Stromal cell of bone marrow (primary cell): ENCODE measurements around the gene SDCCAG8.
A peak's percentile ranks its signal among the peaks of the same experiment; 100 is the strongest.
"Not testable (repeated sequence)": the region's sequence is repeated elsewhere in the genome, so short reads cannot be mapped to it uniquely, and the experiment has no call there.

ENCODE experiments used
- DNase-seq: peaks from one replicate; pipeline ENCODE4 v3.0.0-alpha.2; 2012; ENCODE audit warnings: low read depth

Gene SDCCAG8

GRCh38 chr1:243332440-243332839 lies 76.6 kb downstream of the SDCCAG8 start:
- no peak for DNase-seq

- no peak for DNase-seq
These were observed 79.5 kb downstream of the SDCCAG8 start for GRCh38 chr1:243335292-243335691.

- DNase-seq, result no peak
These were observed 80.3 kb downstream of the SDCCAG8 start for GRCh38 chr1:243336163-243336562.

- not testable (repeated sequence) for DNase-seq
These were observed 83.0 kb downstream of the SDCCAG8 start for GRCh38 chr1:243338848-243339247.

GRCh38 chr1:243341074-243341473 lies 85.2 kb downstream of the SDCCAG8 start:
- no peak for DNase-seq

- DNase-seq, result peak; percentile 24
These were observed 88.4 kb downstream of the SDCCAG8 start for GRCh38 chr1:243343970-243344937.

GRCh38 chr1:243345205-243345604 lies 89.4 kb downstream of the SDCCAG8 start:
- DNase-seq, result no peak

GRCh38 chr1:243346016-243346415 lies 90.2 kb downstream of the SDCCAG8 start:
- DNase-seq, result no peak

GRCh38 chr1:243346468-243346867 lies 90.6 kb downstream of the SDCCAG8 start:
- no peak for DNase-seq

- no peak for DNase-seq
These were observed 92.5 kb downstream of the SDCCAG8 start for GRCh38 chr1:243348331-243348730.

- no peak for DNase-seq
These were observed 93.3 kb downstream of the SDCCAG8 start for GRCh38 chr1:243349128-243349527.

GRCh38 chr1:243351337-243351736 lies 95.5 kb downstream of the SDCCAG8 start:
- DNase-seq, result no peak

GRCh38 chr1:243354511-243355153 lies 98.8 kb downstream of the SDCCAG8 start:
- peak; percentile 14 for DNase-seq

- DNase-seq, result no peak
These were observed 108.0 kb downstream of the SDCCAG8 start for GRCh38 chr1:243363832-243364231.

GRCh38 chr1:243364330-243364729 lies 108.5 kb downstream of the SDCCAG8 start:
- DNase-seq, result no peak

- DNase-seq, result no peak
These were observed 109.0 kb downstream of the SDCCAG8 start for GRCh38 chr1:243364866-243365265.

GRCh38 chr1:243367314-243367713 lies 111.5 kb downstream of the SDCCAG8 start:
- DNase-seq, result no peak

GRCh38 chr1:243374412-243374811 lies 118.6 kb downstream of the SDCCAG8 start:
- DNase-seq, result no peak

GRCh38 chr1:243375596-243375995 lies 119.8 kb downstream of the SDCCAG8 start:
- DNase-seq, result no peak

GRCh38 chr1:243378669-243379068 lies 122.8 kb downstream of the SDCCAG8 start:
- no peak for DNase-seq

- DNase-seq, result no peak
These were observed 123.4 kb downstream of the SDCCAG8 start for GRCh38 chr1:243379208-243379607.

- DNase-seq, result no peak
These were observed 123.9 kb downstream of the SDCCAG8 start for GRCh38 chr1:243379706-243380105.

- DNase-seq, result no peak
These were observed 132.4 kb downstream of the SDCCAG8 start for GRCh38 chr1:243388276-243388675.
